ENCODE results near the gene ART5. TPM values are rescaled to one million over a fixed set of nuclear protein-coding genes. Genes with fewer than 3 reads are reported as not detected.
"Not testable (repeated sequence)": the region's sequence is repeated elsewhere in the genome, so short reads cannot be mapped to it uniquely, and the experiment has no call there.

The ART5 gene
- total RNA-seq, 1 donor from 2014 or later, result 4.6 TPM

DNA sequence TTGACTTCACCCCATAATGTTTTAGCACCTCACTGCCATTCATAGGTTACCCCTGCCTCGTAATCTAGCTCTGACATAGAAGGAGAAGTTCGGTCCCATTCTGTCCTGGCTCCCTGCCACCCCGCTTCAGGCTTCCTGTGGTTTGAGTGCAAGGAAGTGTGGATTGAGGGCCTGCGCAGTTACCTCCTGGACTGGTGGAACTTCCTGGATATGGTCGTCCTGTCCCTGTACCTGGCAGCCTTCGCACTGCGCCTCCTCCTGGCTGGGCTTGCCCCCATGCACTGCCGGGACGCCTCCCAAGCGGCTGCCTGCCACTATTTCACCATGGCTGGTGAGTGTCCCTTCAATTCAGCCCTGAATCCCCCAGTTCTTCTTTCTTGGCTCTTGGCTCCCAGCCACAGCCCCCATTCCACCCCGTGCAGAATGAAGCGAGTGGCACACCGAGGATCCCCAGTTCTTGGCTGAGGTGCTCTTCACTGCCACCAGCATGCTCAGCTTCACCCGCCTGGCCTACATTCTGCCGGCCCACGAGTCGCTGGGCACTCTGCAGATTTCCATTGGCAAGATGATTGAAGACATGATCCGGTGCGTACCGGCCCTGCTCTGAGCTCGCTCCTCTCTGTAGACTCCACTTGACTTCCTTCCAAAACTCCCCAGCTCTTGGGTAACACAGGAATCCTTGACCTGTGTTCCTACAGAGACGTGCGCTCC, 15.4 kb downstream of the ART5 start:
- ATAC-seq, result peak; percentile 40
- DNase-seq, result peak; percentile 75
- intact Hi-C loops (cut with micrococcal nuclease), result no loop called here

DNA sequence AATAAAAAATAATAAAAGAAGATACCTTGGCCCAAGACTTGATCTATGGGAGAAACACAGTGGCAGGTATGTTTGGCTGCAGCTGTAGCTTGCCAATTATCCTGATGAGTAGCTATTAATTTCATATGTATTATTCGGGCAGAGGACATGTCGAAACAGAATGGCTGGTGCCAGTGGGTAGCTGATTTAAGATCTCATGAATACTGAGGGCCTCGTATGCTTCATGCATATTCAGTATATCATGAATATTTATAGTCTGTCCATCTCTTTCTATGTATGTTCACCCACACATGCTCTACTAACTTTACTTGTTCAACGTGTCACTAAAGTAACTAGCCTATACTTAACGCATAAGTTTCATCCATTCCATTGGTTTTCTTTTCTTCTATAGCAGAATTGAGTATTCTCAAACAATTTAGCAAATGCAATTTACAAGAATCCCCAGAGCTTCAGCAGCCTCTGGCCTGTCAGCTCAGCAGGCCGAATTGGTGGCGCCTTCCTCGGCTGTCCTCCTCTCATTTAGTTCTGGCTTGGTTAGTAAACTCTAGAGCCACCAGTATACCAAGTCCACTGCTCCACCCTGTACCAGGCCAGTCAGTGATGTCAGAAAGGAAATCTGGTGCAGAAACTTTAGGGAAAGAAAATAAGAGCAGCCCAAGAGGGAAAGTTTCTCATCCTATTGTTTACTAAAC, 17.9 kb downstream of the ART5 start:
- intact Hi-C loops (cut with micrococcal nuclease), result no loop called here
- no peak for ATAC-seq
- no peak for DNase-seq

DNA sequence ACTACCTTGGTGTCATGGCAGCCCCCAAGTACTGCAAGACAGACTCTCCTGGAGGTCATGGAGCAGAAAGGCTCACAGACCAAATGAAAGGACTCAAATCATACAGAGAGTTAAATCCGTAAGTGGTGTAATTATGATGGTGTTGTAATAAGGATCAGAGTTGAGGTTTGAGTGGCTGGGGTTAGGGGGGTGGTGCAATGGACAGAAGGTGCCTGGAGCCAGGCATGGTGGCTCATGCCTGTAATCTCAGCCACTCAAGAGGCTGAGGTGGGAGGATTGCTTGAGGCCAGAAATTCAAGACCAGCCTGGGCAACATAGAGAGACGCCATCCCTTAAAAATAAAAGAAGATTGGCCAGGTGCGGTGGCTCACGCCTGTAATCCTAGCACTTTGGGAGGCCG, 18.7 kb downstream of the ART5 start:
- DNase-seq, result no peak
- intact Hi-C loops (cut with micrococcal nuclease), result no loop called here
- no peak for ATAC-seq

DNA sequence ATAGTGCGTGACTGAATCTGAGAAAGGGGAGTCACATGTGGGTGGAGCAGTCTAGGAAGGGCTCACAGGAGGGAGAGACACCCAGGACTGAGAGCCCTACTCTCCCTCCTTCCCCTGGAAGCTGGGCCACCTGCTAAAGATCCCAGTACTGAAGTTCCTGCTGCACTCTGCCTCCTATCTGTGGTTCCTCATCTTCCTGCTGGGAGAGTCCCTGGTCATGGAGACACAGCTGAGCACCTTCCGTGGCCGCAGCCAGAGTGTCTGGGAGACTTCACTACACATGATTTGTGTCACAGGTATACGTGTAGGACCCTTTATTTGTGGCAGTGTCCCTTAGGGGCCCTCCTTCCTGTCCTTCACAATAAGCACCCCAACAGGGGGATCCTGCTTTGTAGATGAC, 19.3 kb downstream of the ART5 start:
- intact Hi-C loops (cut with micrococcal nuclease), result no loop called here
- ATAC-seq (no peak), DNase-seq (no peak)

GRCh38 chr11:3617990-3618389, 23.8 kb downstream of the ART5 start:
- intact Hi-C loops (cut with micrococcal nuclease), result no loop called here
- DNase-seq (no peak), ATAC-seq (no peak)

- ATAC-seq, result no peak
- intact Hi-C loops (cut with micrococcal nuclease), result no loop called here
- DNase-seq, result no peak
Observed at GRCh38 chr11:3616721-3617460, 24.9 kb downstream of the ART5 start.

DNA sequence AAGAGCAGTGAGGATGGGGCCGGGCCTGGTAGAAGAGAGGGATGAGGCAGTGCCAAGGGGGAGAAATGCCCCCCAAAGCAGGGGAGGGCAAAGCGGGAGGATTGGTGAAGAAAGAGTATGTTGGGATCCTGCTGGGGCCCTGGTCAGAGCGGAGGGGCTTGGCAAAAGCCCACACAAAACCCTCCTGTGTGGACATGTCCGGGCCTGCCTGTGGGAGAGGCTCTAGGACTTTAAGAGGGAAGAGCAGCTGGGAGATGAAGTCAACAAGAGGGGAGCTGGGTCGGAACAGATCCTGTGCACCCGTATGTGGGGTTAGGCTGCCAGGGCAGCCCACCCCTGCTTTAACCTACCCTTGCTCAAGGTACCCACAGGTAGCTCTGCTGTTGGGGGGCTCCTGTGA, 25.8 kb downstream of the ART5 start:
- intact Hi-C loops (cut with micrococcal nuclease), result no loop called here
- DNase-seq, result no peak
- ATAC-seq, result no peak

DNA sequence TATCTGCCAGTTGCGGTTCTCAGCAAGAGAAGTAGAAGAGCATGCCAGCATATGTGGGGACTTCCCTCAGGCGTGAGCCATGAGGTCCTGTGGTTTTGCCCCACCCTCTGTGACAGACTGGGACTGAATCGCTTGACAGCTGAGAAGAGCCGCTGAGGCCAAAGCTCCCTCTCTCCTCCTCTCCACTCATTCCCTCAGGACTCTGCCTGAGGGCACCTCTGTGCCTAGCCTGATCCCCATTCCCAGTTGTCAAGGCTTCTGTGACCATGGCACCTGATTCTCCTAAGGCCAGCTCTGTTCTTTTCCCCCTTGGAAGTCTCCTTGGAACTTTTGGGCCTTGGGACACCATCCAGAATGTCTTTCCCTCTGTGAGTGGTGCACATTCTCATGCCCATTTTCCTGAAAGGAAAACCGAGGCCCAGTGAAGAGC, 27.0 kb downstream of the ART5 start:
- intact Hi-C loops (cut with micrococcal nuclease), result no loop called here
- ATAC-seq, result peak; percentile 63
- peak; percentile 46 for DNase-seq

GRCh38 chr11:3613998-3614741, 27.6 kb downstream of the ART5 start:
- peak; percentile 92 for ATAC-seq
- DNase-seq, result no peak
- intact Hi-C loops (cut with micrococcal nuclease), result no loop called here

DNA sequence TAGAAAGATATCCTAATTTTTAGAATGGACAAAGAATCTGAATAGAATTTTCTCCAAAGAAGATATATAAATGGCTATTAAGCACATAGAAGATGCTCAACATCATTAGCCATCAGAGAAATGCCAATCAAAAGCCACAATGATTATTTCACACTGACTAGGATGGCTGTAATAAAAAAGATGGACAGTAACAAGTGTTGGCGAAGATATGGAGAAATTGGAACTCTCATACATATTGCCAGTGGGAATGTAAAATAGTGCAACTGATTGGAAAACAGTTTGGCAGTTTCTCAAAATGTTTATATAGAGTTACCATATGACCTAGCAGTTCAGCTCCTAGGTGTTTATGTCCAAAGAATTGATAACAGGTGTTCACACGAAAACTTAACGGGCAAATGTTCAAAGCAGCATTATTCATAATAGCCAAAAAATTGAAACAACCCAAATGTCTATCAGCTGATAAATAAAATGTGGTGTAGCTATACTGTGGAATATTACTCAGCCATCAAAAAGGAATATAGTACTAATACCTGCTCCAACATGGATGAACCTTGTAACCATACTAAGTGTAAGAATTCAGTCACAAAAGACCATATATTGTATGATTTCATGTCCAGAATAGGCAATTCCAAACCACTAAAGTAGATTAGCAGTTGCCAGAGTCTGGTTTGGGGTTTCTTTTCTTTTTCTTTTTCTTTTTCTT, 29.7 kb downstream of the ART5 start:
- DNase-seq (no peak), ATAC-seq (no peak)
- intact Hi-C loops (cut with micrococcal nuclease), result no loop called here

- intact Hi-C loops (cut with micrococcal nuclease), result no loop called here
- DNase-seq, result no peak
- no peak for ATAC-seq
Observed at GRCh38 chr11:3610846-3611245, 30.9 kb downstream of the ART5 start.

DNA sequence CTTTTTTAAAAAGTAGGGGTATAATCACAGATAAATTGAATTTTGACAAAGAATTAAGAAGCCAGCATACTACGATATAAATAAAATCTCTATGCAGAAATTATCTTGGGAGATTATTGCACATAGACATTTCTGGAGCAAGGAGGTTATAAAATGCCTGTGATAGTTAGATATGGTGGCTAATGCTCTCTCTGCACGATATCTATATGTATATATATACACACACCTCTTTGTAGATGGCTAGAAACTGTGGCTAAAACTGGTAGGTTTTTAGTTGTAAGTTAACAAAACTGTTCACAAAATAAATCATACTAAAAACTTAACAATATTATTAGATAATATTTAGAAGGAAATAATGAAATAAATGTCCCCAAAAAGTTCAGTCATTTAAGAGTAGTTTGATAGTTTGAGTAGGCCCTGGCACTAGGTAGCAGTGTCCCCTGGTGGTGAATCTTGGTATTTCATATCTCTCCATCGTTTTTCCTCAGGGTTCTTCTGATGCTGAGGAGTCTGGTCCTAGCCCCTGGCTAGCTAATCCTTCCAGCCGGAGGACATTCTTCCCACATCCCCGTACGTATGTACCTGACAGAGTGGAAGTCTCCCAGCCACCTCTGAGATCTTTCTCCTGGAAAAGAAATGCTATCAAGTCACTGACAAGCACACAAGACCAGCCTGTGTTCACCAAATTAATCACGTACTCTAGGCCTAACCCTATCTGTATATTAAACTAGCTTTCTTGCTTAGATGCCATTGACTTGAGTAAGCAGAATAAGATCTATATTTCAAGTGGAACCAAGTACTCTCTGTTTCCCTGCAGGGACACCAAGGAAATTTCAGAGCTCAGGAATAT, 32.2 kb downstream of the ART5 start:
- ATAC-seq, result no peak
- intact Hi-C loops (cut with micrococcal nuclease), result no loop called here
- DNase-seq, result no peak

- ATAC-seq, result peak; percentile 86
- intact Hi-C loops (cut with micrococcal nuclease), result no loop called here
- no peak for DNase-seq
Observed at GRCh38 chr11:3605771-3606203, 36.0 kb downstream of the ART5 start.

- ATAC-seq (no peak), DNase-seq (no peak)
- intact Hi-C loops (cut with micrococcal nuclease), result no loop called here
Observed at GRCh38 chr11:3605283-3605662, 36.5 kb downstream of the ART5 start.

DNA sequence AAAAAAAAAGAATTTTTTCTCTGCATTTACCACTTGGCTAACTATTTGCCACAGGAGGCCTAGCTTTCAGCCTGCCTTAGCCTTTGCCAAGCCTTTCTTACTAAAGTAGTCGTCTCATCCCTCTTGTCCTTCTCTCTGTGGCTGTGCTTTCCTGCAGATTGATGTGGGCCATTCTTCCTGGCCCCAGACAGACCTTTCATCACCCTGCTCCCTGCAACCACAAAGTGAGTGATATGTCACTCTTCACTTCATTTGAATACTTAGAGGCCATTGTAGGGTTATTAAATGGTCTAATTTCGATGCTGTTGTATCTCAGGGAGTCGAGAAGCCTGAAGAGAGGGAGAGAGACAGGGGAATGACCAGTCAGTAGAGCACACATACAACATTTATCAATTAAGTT, 37.6 kb downstream of the ART5 start:
- DNase-seq, result no peak
- intact Hi-C loops (cut with micrococcal nuclease), result no loop called here
- peak; percentile 44 for ATAC-seq

GRCh38 chr11:3600201-3600600, 41.6 kb downstream of the ART5 start:
- DNase-seq; intact Hi-C loops (cut with micrococcal nuclease); ATAC-seq: not testable (repeated sequence)

GRCh38 chr11:3597743-3598142, 44.0 kb downstream of the ART5 start:
- intact Hi-C loops (cut with micrococcal nuclease); DNase-seq; ATAC-seq: not testable (repeated sequence)

GRCh38 chr11:3591326-3591725, 50.5 kb downstream of the ART5 start:
- ATAC-seq; intact Hi-C loops (cut with micrococcal nuclease); DNase-seq: not testable (repeated sequence)
